H9 (cell line): ENCODE results near the gene PLPP6. TPM values are rescaled to one million over a fixed set of nuclear protein-coding genes. Genes with fewer than 3 reads are reported as not detected.

Source experiments
- DNase-seq: peaks from one replicate; pipeline ENCODE4 v3.0.0-alpha.2; 2017
- H2AFZ ChIP-seq: one replicate; pipeline ENCODE4 v1.6.1; 2013; ENCODE audit warnings: mild to moderate bottlenecking, low read length, control low read depth, moderate library complexity
- H2AK5ac ChIP-seq: 2 replicates; pipeline ENCODE4 v1.6.1; 2013; ENCODE audit warnings: low read length, control low read depth, mixed read lengths; ENCODE audit not compliant: insufficient read length
- H2BK120ac ChIP-seq: one replicate; pipeline ENCODE4 v1.6.1; 2013; ENCODE audit warnings: low read depth, mild to moderate bottlenecking, low read length, control low read depth, inconsistent platforms; ENCODE audit not compliant: poor library complexity, severe bottlenecking
- H2BK12ac ChIP-seq: 2 replicates; pipeline ENCODE4 v1.6.1; 2013; ENCODE audit warnings: low read length, control low read depth, mixed read lengths, low read depth; ENCODE audit not compliant: insufficient read length
- H2BK15ac ChIP-seq: 2 replicates; pipeline ENCODE4 v1.6.1; 2013; ENCODE audit warnings: low read depth, low read length, control low read depth
- H2BK20ac ChIP-seq: one replicate; pipeline ENCODE4 v1.6.1; 2013; ENCODE audit warnings: low read depth, mild to moderate bottlenecking, low read length, control low read depth, inconsistent platforms; ENCODE audit not compliant: poor library complexity, severe bottlenecking
- H2BK5ac ChIP-seq: 2 replicates; pipeline ENCODE4 v1.6.1; 2013; ENCODE audit warnings: low read length, control low read depth, mixed read lengths; ENCODE audit not compliant: insufficient read length
- H3K14ac ChIP-seq: 2 replicates; pipeline ENCODE4 v1.6.1; 2013; ENCODE audit warnings: low read length, control low read depth; ENCODE audit not compliant: insufficient read depth
- H3K18ac ChIP-seq: 2 replicates; pipeline ENCODE4 v1.6.1; 2013; ENCODE audit warnings: low read depth, mild to moderate bottlenecking, mixed read lengths, low read length, control low read depth; ENCODE audit not compliant: insufficient read length
- H3K23ac ChIP-seq: 2 replicates; pipeline ENCODE4 v1.6.1; 2013; ENCODE audit warnings: low read length, control low read depth, mixed read lengths, low read depth; ENCODE audit not compliant: insufficient read length
- H3K23me2 ChIP-seq: 2 replicates; pipeline ENCODE4 v1.6.1; 2013; ENCODE audit warnings: low read depth, mild to moderate bottlenecking, mixed read lengths, low read length, control low read depth; ENCODE audit not compliant: insufficient read length, poor library complexity, severe bottlenecking
- H3K27ac ChIP-seq: 2 replicates; pipeline ENCODE4 v1.5.1; 2013; ENCODE audit warnings: low read length, control low read depth, mixed read lengths, low read depth; ENCODE audit not compliant: insufficient read length
- H3K27me3 ChIP-seq: 2 replicates; pipeline ENCODE4 v1.6.1; 2013; ENCODE audit warnings: low read length, control low read depth, inconsistent platforms; ENCODE audit not compliant: insufficient read depth
- H3K4ac ChIP-seq: 2 replicates; pipeline ENCODE4 v1.6.1; 2013; ENCODE audit warnings: low read depth, mild to moderate bottlenecking, control low read depth, inconsistent platforms, low read length, moderate library complexity
- H3K4me1 ChIP-seq: 2 replicates; pipeline ENCODE4 v1.6.1; 2013; ENCODE audit warnings: low read length, control low read depth, inconsistent platforms; ENCODE audit not compliant: insufficient read depth
- H3K4me2 ChIP-seq: 2 replicates; pipeline ENCODE4 v1.6.1; 2013; ENCODE audit warnings: low read length, control low read depth, mixed read lengths; ENCODE audit not compliant: insufficient read length, insufficient read depth
- H3K56ac ChIP-seq: 2 replicates; pipeline ENCODE4 v1.6.1; 2013; ENCODE audit warnings: low read depth, mild to moderate bottlenecking, mixed read lengths, low read length, control low read depth; ENCODE audit not compliant: insufficient read length
- H3K79me1 ChIP-seq: 2 replicates; pipeline ENCODE4 v1.6.1; 2013; ENCODE audit warnings: low read depth, mild to moderate bottlenecking, moderate library complexity, low read length, control low read depth, inconsistent platforms; ENCODE audit not compliant: insufficient read depth, poor library complexity, severe bottlenecking
- H3K79me2 ChIP-seq: 2 replicates; pipeline ENCODE4 v1.6.1; 2013; ENCODE audit warnings: low read length, control low read depth, inconsistent platforms; ENCODE audit not compliant: insufficient read depth
- H3K9ac ChIP-seq: 2 replicates; pipeline ENCODE4 v1.6.1; 2013; ENCODE audit warnings: low read length, control low read depth, mixed read lengths; ENCODE audit not compliant: insufficient read length; ENCODE audit errors: extremely low read depth
- H3K9me3 ChIP-seq: one replicate; pipeline ENCODE4 v1.6.1; 2013; ENCODE audit warnings: low read depth, low read length, inconsistent platforms; ENCODE audit not compliant: control insufficient read depth
- H3T11ph ChIP-seq: one replicate; pipeline ENCODE4 v1.6.1; 2013; ENCODE audit warnings: mild to moderate bottlenecking, low read length, control low read depth, inconsistent platforms
- H4K20me1 ChIP-seq: one replicate; pipeline ENCODE4 v1.6.1; 2013; ENCODE audit not compliant: control insufficient read depth, insufficient read length, insufficient read depth
- H4K5ac ChIP-seq: 2 replicates; pipeline ENCODE4 v1.6.1; 2013; ENCODE audit warnings: low read depth, mild to moderate bottlenecking, mixed read lengths, low read length, control low read depth; ENCODE audit not compliant: insufficient read length
- H4K8ac ChIP-seq: replicated peaks from 2 replicates; pipeline ENCODE4 v1.6.1; 2013; ENCODE audit warnings: low read length, control low read depth, mixed read lengths, low read depth; ENCODE audit not compliant: insufficient read length
- H4K91ac ChIP-seq: 2 replicates; pipeline ENCODE4 v1.6.1; 2013; ENCODE audit warnings: low read depth, mild to moderate bottlenecking, moderate library complexity, mixed read lengths, low read length, control low read depth; ENCODE audit not compliant: insufficient read length
- H3K27ac Mint-ChIP-seq, 3 experiments: 2 replicates in 2 of 3; 3 replicates in 1 of 3; pipeline ENCODE4 v1.8.0; 2020 to 2021; ENCODE audit warnings: mixed read lengths in 3 of 3, mild to moderate bottlenecking in 1 of 3, moderate library complexity in 1 of 3
- H3K27me3 Mint-ChIP-seq: 2 replicates; pipeline ENCODE4 v1.8.0; 2021; ENCODE audit warnings: low read depth, mild to moderate bottlenecking, moderate library complexity, mixed read lengths
- H3K36me3 Mint-ChIP-seq, 3 experiments: 2 replicates in 2 of 3; 3 replicates in 1 of 3; pipeline ENCODE4 v1.8.0; 2020 to 2021; ENCODE audit warnings: low read depth in 3 of 3, mixed read lengths in 3 of 3; ENCODE audit not compliant: insufficient read depth in 1 of 3
- H3K4me1 Mint-ChIP-seq, 2 experiments: 2 replicates each; pipeline ENCODE4 v1.8.0; 2020; ENCODE audit warnings: mixed read lengths in 2 of 2
- H3K4me3 Mint-ChIP-seq, 2 experiments: 2 replicates in 1 of 2; 3 replicates in 1 of 2; pipeline ENCODE4 v1.8.0; 2020 to 2021; ENCODE audit warnings: mild to moderate bottlenecking in 2 of 2, mixed read lengths in 2 of 2, moderate library complexity in 1 of 2
- H3K9me3 Mint-ChIP-seq, 2 experiments: 2 replicates in 1 of 2; 3 replicates in 1 of 2; pipeline ENCODE4 v1.8.0; 2020; ENCODE audit warnings: mild to moderate bottlenecking in 2 of 2, mixed read lengths in 2 of 2, moderate library complexity in 1 of 2
- CTCF ChIP-seq: fragments of 200-600 bp; sonication (generic); conservative IDR thresholded peaks from 3 replicates; pipeline ENCODE4 v1.8.0; 2021; ENCODE audit warnings: antibody characterized with exemption, mild to moderate bottlenecking
- total RNA-seq: library from RNA; stranded (reverse); gene quantifications from 2 replicates; pipeline ENCODE4 v1.2.1, GENCODE V29; 2021

PLPP6 gene
- total RNA-seq, 1 experiment from 2014 or later = 7.6 TPM

DNA sequence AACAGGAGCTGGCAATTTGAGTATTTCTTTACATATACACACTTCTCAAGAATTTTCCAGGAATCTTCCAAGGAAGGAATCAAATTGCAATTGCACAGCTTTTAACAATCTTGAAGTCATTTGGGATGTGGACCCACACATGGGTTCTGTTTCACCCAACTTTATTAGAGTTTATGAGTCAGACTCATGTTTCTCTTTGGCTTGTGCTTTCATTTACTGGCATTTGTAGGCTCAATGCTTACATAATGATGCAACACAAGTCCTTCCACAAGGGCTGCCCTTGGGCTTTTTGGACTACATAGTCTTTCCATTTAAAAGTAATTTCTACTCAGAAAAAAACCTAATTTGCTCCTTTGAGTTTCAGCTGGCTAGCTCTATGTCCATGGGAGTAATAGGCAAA lies 12.7 kb downstream of the PLPP6 start:
- Mint-ChIP-seq H3K36me3 (no peaks in the 10 kb centered on the region), H3K4me1 (peaks cover 6 to 8% of the 10 kb centered on the region in 2 experiments), H3K27ac (no peak overlapping the region), H3K27me3 (no peaks in the 10 kb centered on the region; the same call in 1 of the 2 replicates), H3K9me3 (no peaks in the 10 kb centered on the region), H3K4me3 (no peak overlapping the region)
- Histone ChIP-seq H3K79me2 (no peaks in the 10 kb centered on the region), H4K8ac (no peak overlapping the region), H3T11ph (no peak overlapping the region), H3K27ac (no peak overlapping the region), H3K23ac (no peak overlapping the region), H3K23me2 (peaks cover 2% of the 10 kb centered on the region), H2BK12ac (no peak overlapping the region), H2AK5ac (no peak overlapping the region), H4K20me1 (no peaks in the 10 kb centered on the region), H3K4me2 (no peak overlapping the region), H3K14ac (no peak overlapping the region), H3K27me3 (no peaks in the 10 kb centered on the region), H4K91ac (no peak overlapping the region), H3K18ac (no peak overlapping the region), H2BK120ac (no peak overlapping the region), H4K5ac (no peak overlapping the region), H3K4ac (no peak overlapping the region), H3K56ac (no peak overlapping the region), H3K9me3 (no peaks in the 10 kb centered on the region), H2AFZ (no peak overlapping the region), H3K9ac (no peak overlapping the region), H2BK15ac (no peak overlapping the region), H3K4me1 (0 out of 2 replicates have a peak, but pooled peaks cover 6% of the 10 kb centered on the region), H3K79me1 (no peaks in the 10 kb centered on the region), H2BK5ac (no peak overlapping the region), H2BK20ac (no peak overlapping the region)
- TF ChIP-seq CTCF = no peak
- no peak for DNase-seq
